Cerebellar nuclear complex (tissue), 1 donor: Measurements from ENCODE around the gene RFX4.

Experiments
- DNase-seq, 2 experiments: peaks; one replicate each; lab custom pipeline; 2025; lab: John Stamatoyannopoulos, UW

The RFX4 gene

GRCh38 chr12:106766393-106766826 lies 183.6 kb downstream of the RFX4 start:
- DNase-seq: no peak

DNA sequence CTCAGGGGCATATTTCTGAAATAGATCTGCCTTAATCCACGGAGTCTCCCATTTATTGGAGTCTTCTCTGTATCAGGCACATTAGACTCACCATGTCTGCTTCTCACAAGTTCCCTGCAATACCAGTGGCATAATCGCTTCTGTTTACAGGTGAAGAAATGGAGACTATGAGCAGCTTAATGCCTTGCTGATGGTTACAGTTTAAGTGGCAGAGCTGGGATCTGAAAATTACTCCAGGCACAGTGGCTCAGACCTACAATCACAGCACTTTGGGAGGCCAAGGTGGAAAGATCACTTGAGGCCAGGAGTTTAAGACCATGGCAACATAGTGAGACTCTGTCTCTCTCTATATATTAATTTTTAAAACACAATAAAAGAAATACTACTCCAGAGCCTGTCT lies 184.4 kb downstream of the RFX4 start:
- DNase-seq: no peak

- no peak for DNase-seq
Observed at GRCh38 chr12:106767954-106768822, 185.4 kb downstream of the RFX4 start.

GRCh38 chr12:106769078-106769477 lies 186.3 kb downstream of the RFX4 start:
- DNase-seq: no peak

DNA sequence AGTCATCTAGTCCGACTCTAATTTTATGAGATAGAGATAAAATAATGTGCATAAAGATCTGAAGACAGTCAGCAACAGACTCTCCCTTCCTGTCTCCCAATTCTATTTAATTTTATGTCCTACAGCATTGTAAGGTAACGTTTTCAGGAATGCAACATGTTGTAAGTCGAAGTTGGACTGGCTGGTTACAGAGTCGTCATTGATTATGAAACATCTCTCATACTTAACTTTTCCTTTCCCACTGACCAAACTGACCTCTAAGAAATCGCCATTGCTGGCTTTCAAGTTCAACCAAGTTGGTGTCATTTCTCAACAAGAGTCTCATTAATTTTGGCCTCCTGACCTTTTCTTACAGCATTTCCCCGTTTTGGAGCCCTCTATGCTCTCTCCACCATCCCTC lies 186.7 kb downstream of the RFX4 start:
- no peak for DNase-seq

DNA sequence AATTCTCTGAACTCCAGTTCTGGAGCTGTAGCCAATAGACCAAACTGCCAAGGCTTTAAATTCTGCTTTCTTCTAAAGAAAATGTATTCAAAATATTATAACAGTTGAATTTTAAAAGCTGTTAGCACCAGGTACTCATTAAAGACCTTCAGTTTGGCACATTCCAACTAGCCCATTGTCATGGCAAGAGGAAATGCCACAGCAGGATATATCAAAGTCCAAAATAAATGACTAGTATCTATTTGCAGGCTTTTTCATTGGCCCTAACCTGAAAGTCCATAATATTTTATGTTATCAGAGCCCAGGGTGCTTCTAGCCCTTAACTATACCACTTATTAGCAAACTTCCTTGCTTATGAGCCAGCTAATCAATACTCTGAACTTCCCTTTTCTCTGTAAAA lies 188.6 kb downstream of the RFX4 start:
- DNase-seq: no peak

- no peak for DNase-seq
Observed at GRCh38 chr12:106773286-106774004, 190.6 kb downstream of the RFX4 start.

DNA sequence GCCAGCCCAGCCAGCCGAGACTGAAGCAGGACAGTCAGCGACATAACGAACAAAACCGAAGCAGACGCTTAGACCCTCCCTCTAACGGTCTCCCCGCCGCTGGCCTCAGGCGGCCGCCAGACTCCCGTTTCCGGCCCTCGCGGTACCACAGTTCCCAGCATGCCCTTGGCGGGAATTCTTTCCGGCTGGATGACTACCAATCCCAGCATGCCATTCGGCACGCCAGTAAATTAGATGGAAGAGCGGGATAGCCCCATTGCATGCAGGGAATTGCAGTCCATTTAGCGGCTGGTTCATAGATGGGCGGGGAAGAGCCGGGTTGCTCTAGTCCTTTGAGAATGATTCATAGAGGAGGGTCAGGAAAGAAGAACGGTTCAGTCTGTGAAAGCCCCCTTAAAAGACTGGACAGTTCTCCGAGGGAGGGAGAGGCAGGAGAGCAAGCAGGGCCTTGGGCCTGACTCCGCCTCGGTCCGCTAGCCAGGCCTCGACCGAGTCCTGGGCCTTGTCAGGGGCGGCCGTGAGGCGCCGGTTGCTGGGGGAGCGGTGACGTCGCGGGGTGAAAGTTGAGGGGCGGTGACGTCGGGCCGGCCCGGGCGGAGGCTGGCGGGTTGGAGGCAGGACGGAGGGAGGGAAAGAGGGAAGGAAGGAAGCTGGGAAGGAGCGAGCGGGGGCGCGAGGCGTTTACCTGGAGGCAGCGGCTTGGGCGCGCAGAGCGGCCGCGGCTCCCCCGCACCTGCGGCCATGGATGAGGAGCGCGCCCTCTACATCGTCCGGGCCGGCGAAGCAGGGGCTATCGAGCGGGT lies 191.4 kb downstream of the RFX4 start, which contains the start of gene RIC8B:
Gene RIC8B (plus strand): TSS at position 678 of the 803 bp plus-strand sequence. CDS start 64 bp downstream, at position 742.
- peak; percentile 87 to 89 for DNase-seq

- DNase-seq: no peak
Observed at GRCh38 chr12:106774808-106775524, 192.2 kb downstream of the RFX4 start.

- no peak for DNase-seq
Observed at GRCh38 chr12:106776897-106777296, 194.1 kb downstream of the RFX4 start.

GRCh38 chr12:106780010-106780631 lies 197.3 kb downstream of the RFX4 start:
- no peak for DNase-seq

DNA sequence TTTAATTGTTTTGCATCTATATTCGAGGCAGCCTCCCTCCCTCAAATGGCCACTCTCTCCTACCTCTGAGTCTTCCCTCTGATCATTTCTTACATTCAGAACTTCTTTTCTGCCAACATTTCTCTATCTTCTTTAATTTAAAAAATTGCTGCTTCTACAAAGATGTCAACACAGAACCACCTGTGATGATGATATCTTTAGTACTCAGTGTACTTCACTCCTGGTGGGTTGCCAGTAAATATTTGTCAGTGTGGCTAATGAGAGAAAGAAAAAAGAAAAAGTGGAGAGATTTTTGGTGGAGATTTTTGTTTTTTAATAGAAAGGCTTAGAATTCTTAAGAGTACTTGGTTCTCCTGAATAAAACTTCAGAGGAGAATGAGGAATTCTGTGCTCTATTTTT lies 199.8 kb downstream of the RFX4 start:
- no peak for DNase-seq

DNA sequence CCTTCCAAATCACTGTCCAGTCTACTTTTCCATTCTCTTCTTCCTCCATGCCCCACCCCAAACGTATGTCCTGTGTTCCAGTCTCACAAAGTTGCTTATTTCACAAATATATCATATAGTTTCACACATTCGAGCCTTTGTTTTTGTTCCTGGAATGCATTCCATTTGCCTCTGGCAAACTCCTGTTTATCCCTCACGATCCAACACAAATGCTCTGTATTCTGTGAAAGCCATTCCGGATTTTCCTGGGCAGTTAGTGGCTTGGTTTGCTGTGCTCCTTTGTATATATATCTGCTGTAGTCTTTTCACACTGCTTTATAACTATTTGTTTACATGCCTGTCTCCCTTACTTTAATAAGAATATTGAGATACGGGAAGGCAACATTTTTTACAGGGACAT lies 200.7 kb downstream of the RFX4 start:
- no peak for DNase-seq

DNA sequence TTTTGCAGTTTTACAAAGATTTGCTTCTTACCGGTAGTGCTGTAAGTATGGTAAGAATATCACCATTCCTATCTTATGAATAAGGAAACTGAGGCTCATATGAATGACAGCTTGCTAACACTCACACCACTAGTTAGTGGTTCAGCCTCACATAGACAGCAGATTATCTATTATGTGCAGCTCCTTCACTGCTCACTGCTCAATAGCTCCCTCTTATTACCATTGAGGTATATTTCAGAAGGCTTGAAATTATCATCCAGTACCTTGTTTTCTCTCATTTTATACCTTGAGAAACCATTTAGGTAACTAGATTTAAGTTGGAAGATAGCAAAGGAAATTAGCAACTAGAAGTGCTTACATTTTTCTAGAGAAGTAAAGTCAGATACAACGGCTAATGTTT lies 207.2 kb downstream of the RFX4 start:
- no peak for DNase-seq

GRCh38 chr12:106791531-106791930 lies 208.7 kb downstream of the RFX4 start:
- no peak for DNase-seq

- no peak for DNase-seq
Observed at GRCh38 chr12:106794369-106794768, 211.6 kb downstream of the RFX4 start.

DNA sequence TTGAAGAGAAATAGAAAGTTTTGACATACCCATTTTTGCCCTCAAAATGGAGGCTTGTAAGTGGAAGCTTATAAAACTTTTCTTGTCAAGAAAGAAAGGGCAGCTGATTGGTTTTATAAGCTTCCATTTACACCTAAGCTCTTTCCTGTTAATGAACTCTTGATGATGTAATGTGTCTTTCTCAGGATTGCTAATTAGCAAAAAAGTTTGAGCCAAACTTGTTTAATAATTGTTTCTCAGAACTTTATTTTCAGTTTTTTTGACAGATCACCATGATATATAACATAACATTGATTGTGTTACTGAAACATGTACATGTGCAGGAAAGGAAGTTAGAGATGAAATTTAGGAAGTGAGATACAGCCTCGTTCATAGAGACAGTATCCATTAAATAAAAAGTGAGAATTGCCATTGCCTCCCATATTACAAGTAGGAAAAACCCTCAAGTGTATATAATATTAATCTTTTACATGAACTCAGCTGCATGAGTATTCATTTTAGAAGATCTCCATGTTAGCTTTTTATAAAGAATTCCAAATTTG lies 218.4 kb downstream of the RFX4 start:
- no peak for DNase-seq

- no peak for DNase-seq
Observed at GRCh38 chr12:106801830-106802533, 219.2 kb downstream of the RFX4 start.

DNA sequence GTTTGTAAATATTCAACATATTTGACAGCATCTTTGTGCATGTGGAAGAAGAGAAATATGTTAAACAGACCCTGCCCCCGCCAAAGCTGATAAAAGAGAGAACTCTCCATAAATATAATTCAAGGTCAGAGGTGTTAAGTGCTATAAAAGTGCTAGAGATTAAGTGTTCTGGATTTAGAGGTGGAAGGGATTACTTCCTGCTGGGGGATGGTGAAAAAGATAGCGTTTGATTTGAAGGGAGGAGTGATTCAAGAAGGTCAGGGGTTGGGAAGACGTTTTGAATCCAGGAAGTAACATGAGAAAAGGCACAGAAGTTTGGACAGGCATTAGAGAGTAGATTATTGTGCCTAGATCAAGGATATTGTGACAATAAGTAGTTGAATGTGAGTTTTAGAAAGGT lies 221.9 kb downstream of the RFX4 start:
- no peak for DNase-seq
